GM21360 (cell line): ENCODE measurements around the gene ARFRP1.

Experiments used
- ATAC-seq: cut with Tn5 transposase; IDR thresholded peaks from one replicate; pipeline ENCODE4 v1.9.1; 2021; ENCODE audit warnings: mild to moderate bottlenecking, moderate library complexity; ENCODE audit not compliant: unreplicated experiment

ARFRP1 gene

GRCh38 chr20:63692436-63693082 lies 15.2 kb downstream of the ARFRP1 start:
- no peak for ATAC-seq

- ATAC-seq = no peak
Observed at GRCh38 chr20:63691711-63692435, 15.9 kb downstream of the ARFRP1 start.

GRCh38 chr20:63690898-63691710 lies 16.7 kb downstream of the ARFRP1 start:
- ATAC-seq = no peak

DNA sequence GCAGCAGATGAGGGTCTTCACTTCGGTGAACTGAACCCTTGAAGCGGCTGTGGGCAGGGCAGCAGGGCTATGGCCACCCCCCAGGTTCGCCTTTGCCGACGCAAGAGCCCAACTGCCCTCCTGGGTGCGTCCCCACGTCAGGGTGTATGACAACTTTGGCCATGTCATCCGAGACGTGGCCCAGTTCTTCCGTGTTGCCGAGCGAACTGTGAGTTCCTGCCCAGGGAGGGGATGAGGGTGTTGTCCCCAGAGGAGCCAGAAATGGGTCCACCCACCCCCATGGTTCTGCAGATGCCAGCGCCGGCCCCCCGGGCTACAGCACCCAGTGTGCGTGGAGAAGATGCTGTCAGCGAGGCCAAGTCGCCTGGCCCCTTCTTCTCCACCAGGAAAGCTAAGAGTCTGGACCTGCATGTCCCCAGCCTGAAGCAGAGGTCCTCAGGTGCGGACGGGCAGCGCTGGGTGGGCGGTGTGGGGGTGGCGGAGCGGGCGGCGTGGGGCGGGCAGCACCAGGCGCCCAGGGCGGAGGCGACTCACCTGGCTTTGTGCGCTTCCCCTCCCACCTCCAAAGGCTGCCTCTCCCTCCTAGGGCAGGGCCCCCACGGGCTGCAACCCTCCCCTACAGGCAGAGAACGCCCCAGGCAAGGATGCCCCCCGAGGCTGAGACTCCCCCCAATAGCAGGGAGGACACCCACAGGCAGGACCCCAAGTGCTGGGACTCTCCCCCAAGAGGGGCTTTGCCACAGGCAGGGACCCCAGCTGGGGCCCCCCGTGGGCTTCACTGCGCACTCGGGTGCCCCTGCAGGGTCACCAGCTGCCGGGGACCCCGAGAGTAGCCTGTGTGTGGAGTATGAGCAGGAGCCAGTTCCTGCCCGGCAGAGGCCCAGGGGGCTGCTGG lies 17.5 kb downstream of the ARFRP1 start:
- ATAC-seq = no peak

DNA sequence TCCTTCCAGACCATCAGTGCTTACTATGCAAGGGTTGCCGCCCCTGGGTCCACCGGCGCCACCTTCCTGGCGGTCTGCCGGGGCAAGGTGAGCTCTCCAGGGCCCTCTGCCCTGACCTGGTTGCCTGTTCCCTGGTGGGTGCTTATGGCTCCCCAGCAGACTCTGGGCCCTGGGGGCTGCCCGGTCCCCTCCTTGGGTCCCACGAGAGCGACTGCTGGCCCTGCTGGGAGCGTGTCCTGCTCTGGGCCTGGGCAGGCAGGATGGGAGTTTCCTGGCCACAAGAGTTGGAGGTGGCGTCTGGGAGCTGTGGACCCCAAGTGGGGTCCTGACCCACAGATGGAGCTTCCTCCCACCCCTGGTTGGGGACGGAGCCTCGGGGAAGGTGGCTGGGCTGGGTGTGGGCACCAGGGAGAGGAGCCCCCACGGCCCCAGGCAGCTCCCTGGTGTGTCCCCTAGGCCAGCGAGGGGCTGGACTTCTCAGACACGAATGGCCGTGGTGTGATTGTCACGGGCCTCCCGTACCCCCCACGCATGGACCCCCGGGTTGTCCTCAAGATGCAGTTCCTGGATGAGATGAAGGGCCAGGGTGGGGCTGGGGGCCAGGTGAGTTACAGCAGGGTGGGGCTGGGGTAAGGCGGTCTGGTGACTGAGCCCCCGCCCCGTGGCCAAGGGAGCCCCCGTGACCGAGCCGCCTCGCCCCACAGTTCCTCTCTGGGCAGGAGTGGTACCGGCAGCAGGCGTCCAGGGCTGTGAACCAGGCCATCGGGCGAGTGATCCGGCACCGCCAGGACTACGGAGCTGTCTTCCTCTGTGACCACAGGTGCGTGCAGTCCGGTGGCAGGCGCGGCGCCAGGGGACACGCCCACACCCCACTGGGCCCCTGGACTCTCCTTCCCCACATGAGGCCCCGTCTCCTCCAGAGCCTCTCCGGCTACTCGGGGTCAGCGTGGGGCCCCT lies 18.5 kb downstream of the ARFRP1 start:
- ATAC-seq = no peak

GRCh38 chr20:63688228-63689045 lies 19.3 kb downstream of the ARFRP1 start:
- no peak for ATAC-seq

GRCh38 chr20:63687419-63688178 lies 20.2 kb downstream of the ARFRP1 start:
- ATAC-seq = no peak

DNA sequence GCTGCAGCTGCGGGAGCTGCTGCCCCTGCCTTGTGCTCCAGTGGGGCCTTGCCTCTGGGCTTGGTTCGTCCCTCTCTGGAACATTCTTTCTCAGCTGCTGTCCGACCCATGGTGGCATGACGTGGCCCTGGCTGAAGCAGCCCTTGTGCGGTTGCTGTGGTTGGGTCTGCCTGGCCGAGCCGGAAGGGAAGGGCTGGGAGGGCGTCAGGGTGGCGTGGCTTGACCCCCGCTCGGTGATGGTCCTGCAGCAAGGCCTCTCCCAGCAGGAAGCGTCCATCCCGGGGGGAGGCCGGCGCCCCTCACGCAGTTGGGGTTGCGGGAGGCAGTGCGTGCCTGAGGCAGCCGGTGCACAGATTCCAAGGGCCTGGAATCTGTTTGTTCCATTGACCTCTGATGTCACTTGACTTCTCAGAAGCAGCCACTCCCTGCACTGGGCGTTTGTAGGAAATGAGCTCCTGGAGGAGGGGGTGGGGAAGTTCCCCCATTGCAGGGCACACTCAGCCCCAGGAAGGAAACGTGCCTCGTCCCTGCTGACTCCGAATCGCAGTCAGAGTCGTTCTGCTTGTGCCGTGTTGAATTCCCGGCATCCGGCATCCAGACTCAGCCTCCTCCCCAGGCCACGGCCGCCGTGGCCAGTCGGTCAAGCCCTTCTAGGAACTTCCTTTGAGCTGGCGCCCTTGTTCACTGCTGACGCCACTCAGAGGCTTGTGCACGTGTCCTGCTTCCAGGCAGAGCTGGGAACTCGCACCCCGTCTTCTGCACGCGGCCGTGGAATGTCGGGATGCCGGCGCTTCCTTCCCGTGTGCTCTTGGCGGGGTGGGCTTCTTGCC lies 21.1 kb downstream of the ARFRP1 start:
- ATAC-seq = no peak

DNA sequence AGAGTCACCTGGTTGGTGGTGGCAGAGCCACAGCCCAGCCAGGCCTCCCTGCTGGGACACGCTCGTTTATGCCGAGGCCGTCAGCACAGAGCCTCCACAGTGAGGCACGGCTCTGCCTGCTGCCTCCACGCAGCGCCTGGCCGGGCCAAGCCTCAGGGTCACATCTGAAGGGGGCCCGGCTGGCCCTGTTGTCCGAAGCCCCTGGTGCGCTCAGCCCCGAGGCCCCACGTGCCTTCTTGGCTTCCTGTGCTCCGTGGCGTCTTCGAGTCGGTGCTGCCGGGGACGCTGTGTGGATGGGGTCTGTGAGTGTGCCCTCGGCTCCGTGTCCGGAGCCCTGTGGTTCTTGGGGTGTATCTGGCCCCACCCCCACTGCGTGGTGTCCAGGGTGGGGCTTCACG lies 21.7 kb downstream of the ARFRP1 start:
- no peak for ATAC-seq

DNA sequence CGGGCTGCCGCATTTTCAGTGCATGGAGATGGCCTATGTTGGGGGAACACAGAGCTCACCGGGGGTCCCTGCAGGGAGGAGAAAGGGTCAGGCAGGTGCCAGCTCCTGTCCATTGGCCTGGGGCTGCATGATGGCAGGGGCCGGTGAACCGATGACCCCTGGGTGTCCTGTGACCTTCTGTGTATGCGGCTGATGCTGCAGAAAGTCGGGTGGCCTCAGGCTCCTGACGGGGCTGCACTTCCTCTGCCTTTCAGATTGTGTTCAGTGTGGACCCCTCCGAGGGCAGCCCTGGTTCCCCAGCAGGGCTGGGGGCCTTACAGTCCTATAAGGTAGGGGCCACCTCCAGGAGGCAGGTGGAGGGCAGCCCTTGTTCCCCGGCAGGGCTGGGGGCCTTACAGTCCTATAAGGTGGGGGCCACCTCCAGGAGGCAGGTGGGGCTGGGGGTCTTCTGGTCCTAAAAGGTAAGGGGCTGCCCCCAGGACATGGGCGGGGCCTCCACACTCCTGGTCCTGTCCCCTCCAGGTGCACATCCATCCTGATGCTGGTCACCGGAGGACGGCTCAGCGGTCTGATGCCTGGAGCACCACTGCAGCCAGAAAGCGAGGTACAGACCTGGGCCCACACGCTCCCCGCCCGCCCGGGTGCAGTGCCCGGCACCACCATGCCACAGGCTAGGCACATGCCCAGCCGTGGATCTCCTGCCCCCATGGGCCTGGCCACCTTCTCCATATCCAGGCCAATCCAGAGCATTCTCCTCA lies 22.3 kb downstream of the ARFRP1 start:
- no peak for ATAC-seq

DNA sequence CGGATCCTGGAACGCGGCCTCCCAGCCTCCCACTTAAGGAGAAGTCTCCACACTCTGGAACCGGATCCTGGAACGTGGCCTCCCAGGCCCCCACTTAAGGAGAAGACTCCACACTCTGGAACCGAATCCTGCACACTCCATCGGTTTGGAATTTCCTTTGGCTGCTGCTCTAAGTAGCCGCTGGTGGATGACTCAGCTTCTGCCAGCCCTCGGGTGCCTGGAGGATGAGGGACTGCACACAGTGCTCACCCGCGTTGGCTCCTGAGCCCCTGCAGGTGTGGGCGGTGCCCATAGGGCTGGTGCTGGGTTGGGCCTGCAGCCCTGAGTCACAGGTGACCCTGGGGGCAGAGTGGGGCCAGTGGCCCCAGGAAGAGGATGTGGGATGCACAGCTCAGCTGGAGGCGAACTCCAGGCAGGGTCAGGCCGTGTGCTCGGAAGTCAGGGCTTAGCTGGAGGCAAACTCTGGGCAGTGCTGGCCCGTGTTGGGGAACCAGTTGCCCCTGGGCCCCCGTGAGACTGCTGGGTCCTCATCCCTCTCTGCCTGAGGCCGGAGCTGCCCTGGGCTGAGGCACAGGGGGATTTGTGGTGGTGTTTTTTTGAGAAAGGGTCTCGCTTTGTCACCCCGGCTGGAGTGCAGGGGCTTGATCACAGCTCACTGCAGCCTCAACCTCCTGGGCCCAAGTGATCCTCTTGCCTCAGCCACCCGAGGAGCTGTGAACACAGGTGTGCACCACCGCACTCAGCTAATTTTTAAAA lies 25.2 kb downstream of the ARFRP1 start:
- ATAC-seq = no peak

DNA sequence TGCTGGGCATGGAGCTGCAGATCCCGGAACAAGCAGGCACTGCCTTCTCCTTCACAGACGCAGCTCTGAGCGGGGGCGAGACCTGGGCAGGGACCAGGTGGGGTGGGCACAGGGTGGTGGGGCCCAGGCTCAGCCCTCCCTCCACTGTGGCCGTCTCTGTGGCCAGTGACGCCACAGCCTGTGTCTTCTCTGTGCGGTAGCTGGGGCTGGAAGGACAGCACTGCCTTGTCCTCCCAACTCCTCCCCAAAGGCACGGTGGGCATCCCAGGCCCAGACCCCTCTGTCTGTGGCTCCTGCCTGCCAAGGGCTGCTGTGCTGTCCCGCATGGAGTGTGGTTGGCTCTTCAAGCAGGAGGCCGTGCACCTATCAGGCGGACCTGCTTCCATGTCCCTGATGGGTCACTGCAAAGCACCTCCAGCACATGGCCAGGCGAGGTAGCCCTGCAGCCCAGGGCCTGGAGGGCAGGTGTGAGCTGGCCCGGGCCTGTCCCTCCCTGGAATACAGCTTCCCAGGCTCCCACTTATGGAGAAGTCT lies 26.1 kb downstream of the ARFRP1 start:
- ATAC-seq = no peak

DNA sequence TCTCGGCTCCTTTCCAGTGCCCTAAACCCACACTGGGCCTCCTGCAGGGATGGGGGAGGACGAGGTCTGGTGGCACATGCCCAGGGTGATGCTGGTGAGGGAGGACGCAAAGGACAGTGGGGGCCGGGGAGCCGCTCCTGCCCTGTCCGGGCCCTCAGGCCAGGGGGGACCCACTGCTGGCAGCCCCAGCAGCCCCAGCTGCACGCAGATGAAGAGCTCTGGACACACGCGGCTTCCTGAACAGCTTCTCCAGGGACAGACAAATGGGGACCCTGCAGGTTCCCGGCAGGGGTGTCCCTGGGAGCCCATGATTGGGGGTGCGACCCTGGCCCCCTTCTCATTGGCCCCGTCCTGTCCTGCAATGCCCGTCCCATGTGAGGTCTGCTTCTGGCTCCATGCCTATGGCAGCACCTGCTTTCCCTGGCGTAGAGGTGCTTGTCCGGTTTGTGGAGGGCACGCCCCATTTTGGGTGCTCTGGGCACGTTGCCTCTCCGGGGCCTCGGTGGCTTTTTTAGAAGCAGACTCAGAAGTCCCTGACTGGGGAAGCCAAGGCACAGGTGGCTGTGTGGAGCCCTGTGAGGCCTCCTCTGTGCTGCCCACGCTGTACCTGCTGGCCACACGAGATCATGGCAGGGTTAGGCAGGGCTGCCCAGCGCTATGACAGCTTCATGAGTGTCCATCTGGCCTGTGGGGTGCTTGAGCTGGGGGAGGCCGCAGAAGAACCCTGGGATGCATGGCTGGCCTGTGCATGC lies 26.7 kb downstream of the ARFRP1 start:
- ATAC-seq = no peak

- no peak for ATAC-seq
Observed at GRCh38 chr20:63680427-63680826, 27.3 kb downstream of the ARFRP1 start.

DNA sequence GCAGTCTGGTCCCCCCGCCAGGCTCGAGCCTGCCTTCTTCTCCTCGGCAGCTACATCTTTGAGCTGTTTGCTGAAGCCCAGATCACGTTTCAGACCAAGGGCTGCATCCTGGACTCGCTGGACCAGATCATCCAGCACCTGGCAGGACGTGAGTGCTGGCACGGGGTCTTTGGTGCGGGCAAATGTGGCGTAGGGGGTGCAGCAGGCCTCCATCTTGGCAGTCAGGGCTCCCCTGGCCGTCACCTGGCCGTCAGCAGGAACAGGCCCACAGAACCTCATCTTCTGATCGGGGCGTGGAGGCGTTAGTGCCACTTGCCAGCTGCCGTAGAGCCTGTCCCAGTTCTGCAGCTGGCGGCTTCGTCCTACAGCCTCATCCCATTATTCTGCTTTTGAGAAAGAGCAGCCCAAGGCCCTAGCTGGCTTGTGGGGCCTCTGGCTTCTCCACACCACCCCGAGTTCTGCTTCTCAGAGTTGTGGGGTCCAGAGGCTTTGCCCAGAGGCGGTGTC lies 27.9 kb downstream of the ARFRP1 start:
- no peak for ATAC-seq
